Measurements from ENCODE around the gene NBAS.

DNA sequence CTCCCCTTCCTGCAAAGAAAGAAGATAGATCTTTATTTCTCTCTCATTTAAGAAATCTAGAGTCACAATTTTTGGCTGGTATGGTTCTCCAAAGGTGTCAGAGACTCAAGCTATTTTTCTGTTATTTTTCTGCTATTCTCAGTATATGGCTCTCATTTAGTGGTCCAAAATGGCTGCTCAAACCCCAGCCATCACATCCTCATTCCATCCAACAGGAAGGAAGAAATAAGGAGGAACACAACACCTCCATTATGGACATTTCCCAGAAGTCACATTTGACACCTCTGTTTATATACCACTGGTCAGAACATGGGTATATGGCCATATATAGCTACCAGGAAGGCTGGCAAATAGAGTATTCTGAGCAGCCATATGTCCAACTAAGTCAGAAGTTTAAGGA lies 23.2 kb upstream of the NBAS start:
- TF ChIP-seq CTCF (conservative IDR thresholded peaks at IDR 0.05; ENCODE audit: low read depth, low read length) = no peak
- TF ChIP-seq, protein P1, sequence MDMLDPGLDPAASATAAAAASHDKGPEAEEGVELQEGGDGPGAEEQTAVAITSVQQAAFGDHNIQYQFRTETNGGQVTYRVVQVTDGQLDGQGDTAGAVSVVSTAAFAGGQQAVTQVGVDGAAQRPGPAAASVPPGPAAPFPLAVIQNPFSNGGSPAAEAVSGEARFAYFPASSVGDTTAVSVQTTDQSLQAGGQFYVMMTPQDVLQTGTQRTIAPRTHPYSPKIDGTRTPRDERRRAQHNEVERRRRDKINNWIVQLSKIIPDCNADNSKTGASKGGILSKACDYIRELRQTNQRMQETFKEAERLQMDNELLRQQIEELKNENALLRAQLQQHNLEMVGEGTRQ (IDR thresholded peaks at IDR 0.05; ENCODE audit: low read depth, low read length) = no peak

Measured in IMR-90 (cell line).